Mesodermal cell (in vitro differentiated cells): ENCODE measurements around the gene TPM2.
"Not testable (repeated sequence)": the region's sequence is repeated elsewhere in the genome, so short reads cannot be mapped to it uniquely, and the experiment has no call there.

Experiments
- H3K27ac ChIP-seq: 2 replicates; pipeline ENCODE4 v1.7.0; 2013; ENCODE audit warnings: mild to moderate bottlenecking, low read depth, low read length, moderate library complexity; ENCODE audit not compliant: severe bottlenecking
- H3K36me3 ChIP-seq: 2 replicates; pipeline ENCODE4 v1.7.1; 2013; ENCODE audit warnings: mild to moderate bottlenecking, low read length, moderate library complexity; ENCODE audit not compliant: control insufficient read depth, insufficient read depth
- H3K4me1 ChIP-seq: one replicate; pipeline ENCODE4 v1.7.1; 2013; ENCODE audit warnings: mild to moderate bottlenecking, low read length; ENCODE audit not compliant: insufficient read depth, control insufficient read depth, poor library complexity, severe bottlenecking
- H3K4me3 ChIP-seq: 2 replicates; pipeline ENCODE4 v1.7.0; 2013; ENCODE audit warnings: low read length, control low read depth, mild to moderate bottlenecking; ENCODE audit not compliant: insufficient read depth, poor library complexity, severe bottlenecking; ENCODE audit errors: extremely low read depth
- H3K9me3 ChIP-seq: 2 replicates; pipeline ENCODE4 v1.7.1; 2013; ENCODE audit warnings: mild to moderate bottlenecking, low read length, moderate library complexity; ENCODE audit not compliant: control insufficient read depth
- WGBS, 2 experiments: methylation state at CpG; one replicate each; pipeline ENCODE4 v1.1.5; 2013; ENCODE audit warnings: missing lambda C conversion rate in 2 of 2; ENCODE audit not compliant: insufficient coverage in 2 of 2; 5-methylcytosine and 5-hydroxymethylcytosine counted together

Gene TPM2

GRCh38 chr9:35638751-35639150, 51.0 kb downstream of the TPM2 start:
- not testable (repeated sequence) for H3K36me3 ChIP-seq, H3K4me1 ChIP-seq, H3K4me3 ChIP-seq, H3K27ac ChIP-seq, H3K9me3 ChIP-seq
- WGBS, 2 experiments, result 78 to 89% methylated on average over 3 of the region's 8 CpGs

GRCh38 chr9:35637427-35637955, 52.2 kb downstream of the TPM2 start:
- not testable (repeated sequence) for H3K4me3 ChIP-seq, H3K36me3 ChIP-seq, H3K4me1 ChIP-seq, H3K9me3 ChIP-seq, H3K27ac ChIP-seq
- 87 to 94% methylated on average over 5 to 9 of the region's 9 CpGs for WGBS, 2 experiments

GRCh38 chr9:35636877-35637246, 52.9 kb downstream of the TPM2 start:
- not testable (repeated sequence) for H3K36me3 ChIP-seq, H3K9me3 ChIP-seq, H3K4me3 ChIP-seq, H3K27ac ChIP-seq, H3K4me1 ChIP-seq
- WGBS, 2 experiments, result 89 to 94% methylated on average over 4 to 6 of the region's 6 CpGs

GRCh38 chr9:35636135-35636876, 53.4 kb downstream of the TPM2 start:
- Histone ChIP-seq H3K9me3 (no peaks in the 10 kb centered on the region), H3K36me3 (no peaks in the 10 kb centered on the region), H3K4me3 (no peak overlapping the region), H3K4me1 (no peaks in the 10 kb centered on the region), H3K27ac (no peak overlapping the region)
- 82 to 91% methylated on average over 6 of the region's 9 CpGs for WGBS, 2 experiments

- H3K36me3 ChIP-seq, result no peaks in the 10 kb centered on the region
- no peaks in the 10 kb centered on the region for H3K4me1 ChIP-seq
- no peak overlapping the region for H3K4me3 ChIP-seq
- H3K27ac ChIP-seq, result no peak overlapping the region
- H3K9me3 ChIP-seq, result no peaks in the 10 kb centered on the region
Measured at GRCh38 chr9:35635730-35636129, 54.0 kb downstream of the TPM2 start.
